A549 (cell line): ENCODE measurements around the gene ZDHHC18. TPM values are rescaled to one million over a fixed set of nuclear protein-coding genes. Genes with fewer than 3 reads are reported as not detected.

Source experiments
- ATAC-seq, 2 experiments: fragments of 200-7000 bp in 1 of 2; fragments of >200 bp in 1 of 2; cut with Nextera tagmentation in 1 of 2; cut with Tn5 transposase in 1 of 2; 3 replicates each; pipeline versions ENCODE4 v1.8.0 to v1.9.1; 2018 to 2020; ENCODE audit warnings: mild to moderate bottlenecking in 1 of 2, moderate library complexity in 1 of 2
- CTCF ChIA-PET: fragments of 300-600 bp; sonication (Branson Sonifier 250); formaldehyde crosslinking; extraction: SDS; loops from one replicate; lab custom pipeline; 2021; ENCODE audit warnings: antibody characterized with exemption, inconsistent platforms; lab: Yijun Ruan, JAX
- POLR2A ChIA-PET: fragments of 350-600 bp; formaldehyde crosslinking; extraction: SDS; loops from one replicate; lab custom pipeline; 2021; ENCODE audit warnings: antibody characterized with exemption, inconsistent platforms; lab: Yijun Ruan, JAX
- DNase-seq, 2 experiments: peaks; one replicate each; pipeline versions ENCODE4 v3.0.0 to v3.0.0-alpha.2; 2011 to 2016; ENCODE audit warnings: low read depth in 1 of 2, low spot score in 1 of 2
- FAIRE-seq: peaks from 2 replicates; lab custom pipeline; 2011; peaks lifted over from hg19 to GRCh38; lab: Jason Lieb, UNC
- H3K27ac ChIP-seq, 2 experiments: fragments of >200 bp; sonication (Bioruptor Twin); formaldehyde crosslinking; 3 replicates each; pipeline ENCODE4 v1.5.1; 2016 to 2017
- H3K4me1 ChIP-seq: fragments of >200 bp; sonication (Bioruptor Twin); formaldehyde crosslinking; 3 replicates; pipeline ENCODE4 v1.6.1; 2016
- H3K4me2 ChIP-seq: fragments of >200 bp; sonication (Bioruptor Twin); formaldehyde crosslinking; 3 replicates; pipeline ENCODE4 v1.6.1; 2016
- H3K4me3 ChIP-seq: fragments of >200 bp; sonication (Bioruptor Twin); formaldehyde crosslinking; 3 replicates; pipeline ENCODE4 v1.5.1; 2016
- H3K9me3 ChIP-seq: fragments of >200 bp; sonication (Bioruptor Twin); formaldehyde crosslinking; 3 replicates; pipeline ENCODE4 v1.6.1; 2016
- BCL3 ChIP-seq: fragments of >200 bp; sonication (Bioruptor Twin); formaldehyde crosslinking; IDR thresholded peaks from 3 replicates; pipeline ENCODE4 v1.6.1; 2016
- BHLHE40 ChIP-seq: IDR thresholded peaks from 2 replicates; pipeline ENCODE4 v1.6.1; 2012; ENCODE audit warnings: low read depth, low read length, inconsistent platforms
- CHD2 ChIP-seq: fragments of 150-350 bp; IDR thresholded peaks from 2 replicates; pipeline ENCODE4 v1.6.1; 2014; ENCODE audit warnings: low read length; ENCODE audit not compliant: partially characterized antibody
- EP300 ChIP-seq, 2 experiments: fragments of >200 bp; sonication (Bioruptor Twin); formaldehyde crosslinking; IDR thresholded peaks; 2 replicates in 1 of 2; 3 replicates in 1 of 2; pipeline ENCODE4 v1.6.1; 2016 to 2017
- FOSB ChIP-seq: fragments of 250-450 bp; sonication (Bioruptor Pico); IDR thresholded peaks from 2 replicates; pipeline ENCODE4 v1.5.0; 2020; ENCODE audit warnings: mild to moderate bottlenecking, moderate library complexity
- FOXS1 ChIP-seq: fragments of 250-450 bp; sonication (Bioruptor Pico); IDR thresholded peaks from 2 replicates; pipeline ENCODE4 v1.5.0; 2020; ENCODE audit warnings: mild to moderate bottlenecking, moderate library complexity
- HEYL ChIP-seq: fragments of 250-450 bp; sonication (Bioruptor Pico); IDR thresholded peaks from 2 replicates; pipeline ENCODE4 v1.8.0; 2021; ENCODE audit warnings: mild to moderate bottlenecking, moderate library complexity
- HMGXB4 ChIP-seq: fragments of 250-450 bp; sonication (Bioruptor Pico); IDR thresholded peaks from 2 replicates; pipeline ENCODE4 v1.5.0; 2021; ENCODE audit warnings: mild to moderate bottlenecking, moderate library complexity, borderline replicate concordance
- KDM1A ChIP-seq: fragments of 200-600 bp; sonication (generic); IDR thresholded peaks from 2 replicates; pipeline ENCODE4 v1.6.1; 2016; ENCODE audit warnings: low read depth, mild to moderate bottlenecking
- KDM5A ChIP-seq: fragments of 200-600 bp; sonication (generic); IDR thresholded peaks from 2 replicates; pipeline ENCODE4 v1.6.1; 2016; ENCODE audit warnings: antibody characterized with exemption, mild to moderate bottlenecking
- MAFK ChIP-seq: fragments of 450-650 bp; IDR thresholded peaks from 2 replicates; pipeline ENCODE4 v1.6.1; 2014; ENCODE audit not compliant: partially characterized antibody
- NFE2L2 ChIP-seq: fragments of 150-350 bp; conservative IDR thresholded peaks from 2 replicates; pipeline ENCODE4 v1.6.1; 2014; ENCODE audit warnings: low read length
- NPAS2 ChIP-seq: fragments of 250-450 bp; sonication (Bioruptor Pico); IDR thresholded peaks from 2 replicates; pipeline ENCODE4 v1.8.0; 2022; ENCODE audit warnings: mild to moderate bottlenecking, moderate library complexity, borderline replicate concordance
- RCOR1 ChIP-seq: fragments of 150-350 bp; IDR thresholded peaks from 2 replicates; pipeline ENCODE4 v1.6.1; 2014; ENCODE audit warnings: antibody characterized with exemption, low read length, low read depth
- SMC3 ChIP-seq: fragments of >200 bp; sonication (Bioruptor Twin); formaldehyde crosslinking; IDR thresholded peaks from 3 replicates; pipeline ENCODE4 v1.6.1; 2018; ENCODE audit warnings: inconsistent platforms
- TP53 ChIP-seq: fragments of 250-450 bp; sonication (Bioruptor Pico); IDR thresholded peaks from 2 replicates; pipeline ENCODE4 v1.5.0; 2021; ENCODE audit warnings: mild to moderate bottlenecking, moderate library complexity
- ZSCAN20 ChIP-seq: fragments of 250-450 bp; sonication (Bioruptor Pico); IDR thresholded peaks from 2 replicates; pipeline ENCODE4 v1.8.0; 2022; ENCODE audit warnings: mild to moderate bottlenecking, moderate library complexity
- WGBS: methylation state at CpG from one replicate; pipeline ENCODE4 v1.1.6; 2017; ENCODE audit errors: missing lambda C conversion rate; 5-methylcytosine and 5-hydroxymethylcytosine counted together
- polyA plus RNA-seq, 4 experiments: library from polyadenylated mRNA; depleted of rRNA in 3 of 4; stranded (reverse); fragments of >200 nt; fragmentation: RNase III in 1 of 4; extraction: RNeasy Plus Mini Kit Qiagen cat#74134 plus additional on column Dnase treatment in 1 of 4; gene quantifications; 2 replicates in 3 of 4; 3 replicates in 1 of 4; pipeline ENCODE4 v1.2.3, GENCODE V29; 2011 to 2017
- TF ChIP-seq, protein P1 (sequence below): IDR thresholded peaks from 2 replicates; pipeline ENCODE4 v1.6.1; 2012
- TF ChIP-seq, protein P2 (sequence below): fragments of 450-650 bp; IDR thresholded peaks from 2 replicates; pipeline ENCODE4 v1.6.1; 2014; ENCODE audit warnings: antibody characterized with exemption
- TF ChIP-seq, protein P3 (sequence below): fragments of 200-600 bp; sonication (generic); IDR thresholded peaks from 2 replicates; pipeline ENCODE4 v1.6.1; 2016; ENCODE audit warnings: antibody characterized with exemption, mild to moderate bottlenecking, moderate library complexity

The ZDHHC18 gene
- polyA plus RNA-seq, 2 of the 4 experiments (the other 2 are of a cell fraction) = 16.2 to 20.0 TPM

DNA sequence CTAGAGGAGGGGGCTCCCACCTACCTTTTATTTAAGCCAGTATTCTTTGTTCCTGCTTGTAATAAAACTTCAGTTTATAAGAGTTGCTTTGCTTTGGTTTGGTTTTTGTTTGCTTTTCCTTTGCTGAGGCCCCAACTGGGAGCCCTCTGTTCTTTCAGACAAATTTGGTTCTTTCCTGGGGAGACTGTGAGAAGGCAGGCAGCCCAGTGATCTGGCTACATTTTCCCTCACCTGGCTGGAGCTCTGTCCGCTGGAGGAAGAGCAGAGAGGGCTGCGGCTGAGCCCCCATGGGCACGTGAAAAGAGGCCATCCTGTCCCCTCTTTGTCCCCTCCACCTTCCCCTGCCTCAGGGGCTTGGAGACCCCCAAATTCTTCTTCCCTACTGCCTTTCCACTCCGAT, 29.1 kb downstream of the ZDHHC18 start:
- DNase-seq (no peak), FAIRE-seq (no peak)
- no peak overlapping the region for H3K4me2 ChIP-seq
- H3K4me3 ChIP-seq = no peak overlapping the region
- WGBS = 93% methylated on average over 4 of the region's 4 CpGs
- peaks cover 12% of the 10 kb centered on the region for H3K4me1 ChIP-seq
- POLR2A ChIA-PET = no interaction called here
- CTCF ChIA-PET = interaction anchor here (0.8 to 1.7 kb wide), 3 partner anchors 23 to 46 kb away, joined by 3 to 6 read pairs (median 4); no protein-coding TSS in a partner anchor
- TF ChIP-seq RCOR1 (no peak), KDM5A (no peak), EP300 (IDR thresholded peaks at IDR 0.05) (no peak), MAFK (no peak), ZSCAN20 (CRISPR knock-in tag) (no peak)
- TF ChIP-seq, protein P1, sequence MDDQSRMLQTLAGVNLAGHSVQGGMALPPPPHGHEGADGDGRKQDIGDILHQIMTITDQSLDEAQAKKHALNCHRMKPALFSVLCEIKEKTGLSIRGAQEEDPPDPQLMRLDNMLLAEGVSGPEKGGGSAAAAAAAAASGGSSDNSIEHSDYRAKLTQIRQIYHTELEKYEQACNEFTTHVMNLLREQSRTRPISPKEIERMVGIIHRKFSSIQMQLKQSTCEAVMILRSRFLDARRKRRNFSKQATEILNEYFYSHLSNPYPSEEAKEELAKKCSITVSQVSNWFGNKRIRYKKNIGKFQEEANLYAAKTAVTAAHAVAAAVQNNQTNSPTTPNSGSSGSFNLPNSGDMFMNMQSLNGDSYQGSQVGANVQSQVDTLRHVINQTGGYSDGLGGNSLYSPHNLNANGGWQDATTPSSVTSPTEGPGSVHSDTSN = no peak
- TF ChIP-seq, protein P2, sequence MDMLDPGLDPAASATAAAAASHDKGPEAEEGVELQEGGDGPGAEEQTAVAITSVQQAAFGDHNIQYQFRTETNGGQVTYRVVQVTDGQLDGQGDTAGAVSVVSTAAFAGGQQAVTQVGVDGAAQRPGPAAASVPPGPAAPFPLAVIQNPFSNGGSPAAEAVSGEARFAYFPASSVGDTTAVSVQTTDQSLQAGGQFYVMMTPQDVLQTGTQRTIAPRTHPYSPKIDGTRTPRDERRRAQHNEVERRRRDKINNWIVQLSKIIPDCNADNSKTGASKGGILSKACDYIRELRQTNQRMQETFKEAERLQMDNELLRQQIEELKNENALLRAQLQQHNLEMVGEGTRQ = no peak
- TF ChIP-seq, all 56 proteins: peak for 0
- no peak overlapping the region for H3K27ac ChIP-seq
- ATAC-seq = no peak
- no peaks in the 10 kb centered on the region for H3K9me3 ChIP-seq

GRCh38 chr1:26856181-26856580, 29.7 kb downstream of the ZDHHC18 start:
- FAIRE-seq (no peak), DNase-seq (no peak), ATAC-seq (no peak)
- ChIA-PET CTCF (interaction anchor here (0.8 to 1.7 kb wide), 4 partner anchors 9 to 46 kb away, joined by 3 to 6 read pairs (median 4); no protein-coding TSS in a partner anchor), POLR2A (no interaction called here)
- Histone ChIP-seq H3K9me3 (no peaks in the 10 kb centered on the region), H3K4me1 (peaks cover 14% of the 10 kb centered on the region), H3K4me2 (no peak overlapping the region), H3K4me3 (no peak overlapping the region), H3K27ac (no peak overlapping the region; a peak in 1 of 6 replicates)
- TF ChIP-seq RCOR1 (no peak), BHLHE40 (no peak), NFE2L2 (no peak)
- 93% methylated on average over 11 of the region's 11 CpGs for WGBS

GRCh38 chr1:26856604-26857469, 30.3 kb downstream of the ZDHHC18 start:
- TF ChIP-seq FOSB (CRISPR knock-in tag) = no peak
- TF ChIP-seq TP53 (CRISPR knock-in tag) = no peak
- TF ChIP-seq KDM1A = no peak
- TF ChIP-seq, protein P3, sequence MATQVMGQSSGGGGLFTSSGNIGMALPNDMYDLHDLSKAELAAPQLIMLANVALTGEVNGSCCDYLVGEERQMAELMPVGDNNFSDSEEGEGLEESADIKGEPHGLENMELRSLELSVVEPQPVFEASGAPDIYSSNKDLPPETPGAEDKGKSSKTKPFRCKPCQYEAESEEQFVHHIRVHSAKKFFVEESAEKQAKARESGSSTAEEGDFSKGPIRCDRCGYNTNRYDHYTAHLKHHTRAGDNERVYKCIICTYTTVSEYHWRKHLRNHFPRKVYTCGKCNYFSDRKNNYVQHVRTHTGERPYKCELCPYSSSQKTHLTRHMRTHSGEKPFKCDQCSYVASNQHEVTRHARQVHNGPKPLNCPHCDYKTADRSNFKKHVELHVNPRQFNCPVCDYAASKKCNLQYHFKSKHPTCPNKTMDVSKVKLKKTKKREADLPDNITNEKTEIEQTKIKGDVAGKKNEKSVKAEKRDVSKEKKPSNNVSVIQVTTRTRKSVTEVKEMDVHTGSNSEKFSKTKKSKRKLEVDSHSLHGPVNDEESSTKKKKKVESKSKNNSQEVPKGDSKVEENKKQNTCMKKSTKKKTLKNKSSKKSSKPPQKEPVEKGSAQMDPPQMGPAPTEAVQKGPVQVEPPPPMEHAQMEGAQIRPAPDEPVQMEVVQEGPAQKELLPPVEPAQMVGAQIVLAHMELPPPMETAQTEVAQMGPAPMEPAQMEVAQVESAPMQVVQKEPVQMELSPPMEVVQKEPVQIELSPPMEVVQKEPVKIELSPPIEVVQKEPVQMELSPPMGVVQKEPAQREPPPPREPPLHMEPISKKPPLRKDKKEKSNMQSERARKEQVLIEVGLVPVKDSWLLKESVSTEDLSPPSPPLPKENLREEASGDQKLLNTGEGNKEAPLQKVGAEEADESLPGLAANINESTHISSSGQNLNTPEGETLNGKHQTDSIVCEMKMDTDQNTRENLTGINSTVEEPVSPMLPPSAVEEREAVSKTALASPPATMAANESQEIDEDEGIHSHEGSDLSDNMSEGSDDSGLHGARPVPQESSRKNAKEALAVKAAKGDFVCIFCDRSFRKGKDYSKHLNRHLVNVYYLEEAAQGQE = no peak
- TF ChIP-seq CHD2 = no peak
- no peak for TF ChIP-seq FOXS1
- no peak for TF ChIP-seq BHLHE40
- no peak for TF ChIP-seq KDM5A
- no peak for TF ChIP-seq NPAS2
- no peak for TF ChIP-seq BCL3
- no peak for TF ChIP-seq SMC3
- TF ChIP-seq HEYL = no peak
- TF ChIP-seq, protein P1 = no peak
- no peak for TF ChIP-seq HMGXB4
- no peaks in the 10 kb centered on the region for H3K9me3 ChIP-seq
- peaks cover 20% of the 10 kb centered on the region for H3K4me1 ChIP-seq
- FAIRE-seq (no peak), ATAC-seq (no peak), DNase-seq (no peak)
- WGBS = 88% methylated on average over 18 of the region's 21 CpGs
- H3K4me3 ChIP-seq = no peak overlapping the region
- no peak overlapping the region; a peak in 1 of 6 replicates for H3K27ac ChIP-seq
- CTCF ChIA-PET = interaction anchor here (0.7 to 7.2 kb wide), 7 partner anchors 7 to 239 kb away, joined by 3 to 57 read pairs (median 5); no protein-coding TSS in a partner anchor
- no peak overlapping the region for H3K4me2 ChIP-seq
- POLR2A ChIA-PET = no interaction called here
